Activated naive CD8-positive, alpha-beta T cell treated with anti-CD3 and anti-CD28 coated beads, Interleukin-2, amount 50 U/mL, for 16 hours (primary cell): Measurements from ENCODE around the gene PRSS53.

Source experiments
- DNase-seq: peaks from one replicate; pipeline ENCODE4 v3.0.0-alpha.2; 2020; ENCODE audit warnings: low read depth, low spot score

PRSS53 gene

DNA sequence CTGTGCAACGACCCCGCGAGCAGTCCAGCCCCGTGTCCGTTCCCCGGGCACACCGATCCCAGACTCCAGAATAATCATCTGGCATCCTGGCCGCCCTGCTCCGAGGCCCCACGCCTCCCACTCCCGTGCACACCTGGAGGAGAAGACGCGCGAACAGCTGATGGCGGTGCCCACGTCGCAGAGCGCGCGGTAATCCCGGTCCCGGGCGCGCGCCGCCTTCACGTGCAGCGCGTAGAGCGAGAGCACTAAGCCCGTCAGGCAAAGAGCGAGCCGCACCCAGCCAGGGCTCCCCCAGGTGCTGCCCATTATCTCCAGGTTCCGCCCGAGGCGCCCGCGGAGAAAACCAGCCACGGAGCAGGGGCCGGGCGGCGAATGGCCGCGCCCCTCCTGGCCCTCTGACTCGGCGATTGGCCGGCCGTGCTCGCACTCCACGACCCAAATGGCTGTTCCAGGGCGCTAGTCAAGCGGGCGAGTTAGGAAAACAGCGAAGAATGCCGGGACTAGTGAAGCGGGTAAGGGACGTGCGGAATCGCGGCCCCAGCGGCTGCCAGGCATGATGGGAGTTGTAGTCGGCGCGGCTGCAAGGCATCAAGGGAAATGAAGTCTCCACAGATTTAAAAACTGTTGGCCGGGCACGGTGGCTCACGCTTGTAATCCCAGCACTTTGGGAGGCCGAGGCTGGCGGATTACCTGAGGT lies 5.8 kb upstream of the PRSS53 start, which contains the start of gene VKORC1:
Gene VKORC1 (minus strand): TSS at position 374 of the 697 bp plus-strand sequence. CDS start 68 bp downstream, at position 306.
- DNase-seq: peak; percentile 59

DNA sequence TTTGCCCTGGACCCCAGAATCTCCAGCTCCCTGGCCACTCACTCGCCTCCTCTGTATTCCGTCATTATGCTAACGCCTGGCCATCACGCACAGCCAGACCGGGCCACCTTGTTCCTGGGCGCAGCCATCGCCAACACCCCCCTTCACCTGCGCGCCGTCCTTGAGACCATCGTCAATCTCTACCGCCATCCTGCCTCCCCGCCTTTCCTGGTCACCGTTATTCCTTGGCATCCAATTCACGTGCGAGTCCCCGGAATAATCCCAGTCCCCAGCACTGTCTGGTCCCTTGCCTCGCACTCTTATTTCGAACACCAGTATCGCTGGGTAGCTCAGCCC lies 5.3 kb upstream of the PRSS53 start:
- DNase-seq: no peak

DNA sequence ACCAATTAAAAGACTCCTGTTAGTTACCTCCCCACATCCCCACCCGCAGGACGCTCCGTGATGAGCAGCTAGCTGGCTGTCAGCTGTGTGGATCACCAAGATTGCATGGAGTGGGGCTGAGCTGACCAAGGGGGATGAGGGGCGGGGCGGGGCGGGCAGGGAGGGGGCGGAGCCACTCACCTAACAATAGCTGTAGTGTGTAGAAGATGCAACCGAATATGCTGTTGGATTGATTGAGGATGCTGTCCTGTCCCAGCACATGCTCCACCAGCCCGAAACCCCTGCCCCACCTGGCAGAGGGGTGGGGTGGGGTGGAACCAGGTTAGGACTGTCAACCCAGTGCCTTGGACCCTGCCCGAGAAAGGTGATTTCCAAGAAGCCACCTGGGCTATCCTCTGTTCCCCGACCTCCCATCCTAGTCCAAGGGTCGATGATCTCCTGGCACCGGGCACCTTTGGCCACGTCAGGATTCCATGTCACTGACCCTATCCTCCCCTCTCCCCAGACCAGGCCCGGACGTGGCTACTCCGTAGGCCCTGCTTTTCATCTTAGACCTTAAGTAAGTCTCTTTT lies 4.5 kb upstream of the PRSS53 start:
- DNase-seq: no peak

DNA sequence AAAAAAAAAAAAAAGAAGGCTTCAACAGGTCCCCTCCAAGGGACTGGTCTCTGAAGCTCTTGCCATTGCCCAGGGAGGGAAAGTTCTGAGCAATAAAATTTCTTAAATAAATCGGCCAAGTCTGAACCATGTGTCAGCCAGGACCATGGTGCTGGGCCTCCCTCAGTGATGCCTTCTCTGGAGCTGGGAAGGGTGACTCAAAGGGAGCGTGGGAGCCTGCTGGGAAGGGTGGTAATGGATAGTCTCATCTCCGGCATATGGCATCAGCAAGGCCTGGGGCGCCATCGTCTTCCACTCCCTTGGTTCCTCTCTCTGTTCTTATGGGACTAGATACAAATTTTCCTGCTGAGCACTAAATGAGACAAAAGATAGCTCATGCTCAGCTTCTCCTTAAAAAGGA lies 3.6 kb upstream of the PRSS53 start:
- no peak for DNase-seq

DNA sequence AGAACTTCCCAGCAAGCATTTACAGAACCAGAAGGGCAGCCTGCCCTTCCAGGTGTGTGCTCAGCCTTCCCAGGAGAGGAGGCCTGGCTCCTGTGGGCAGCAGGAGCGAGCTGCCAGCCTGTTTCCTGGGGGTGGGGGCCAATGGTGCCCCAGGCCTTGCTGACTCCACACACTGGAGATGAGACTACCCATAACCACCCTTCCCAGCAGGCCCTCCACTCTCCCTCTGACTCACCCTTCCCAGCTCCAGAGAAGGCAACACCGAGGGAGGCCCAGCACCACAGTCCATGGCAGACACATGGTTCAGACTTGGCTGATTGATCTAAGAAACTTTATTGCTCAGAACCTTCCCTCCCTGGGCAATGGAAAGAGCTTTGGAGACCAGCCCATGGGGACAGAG lies 1.8 kb upstream of the PRSS53 start:
- DNase-seq: no peak

DNA sequence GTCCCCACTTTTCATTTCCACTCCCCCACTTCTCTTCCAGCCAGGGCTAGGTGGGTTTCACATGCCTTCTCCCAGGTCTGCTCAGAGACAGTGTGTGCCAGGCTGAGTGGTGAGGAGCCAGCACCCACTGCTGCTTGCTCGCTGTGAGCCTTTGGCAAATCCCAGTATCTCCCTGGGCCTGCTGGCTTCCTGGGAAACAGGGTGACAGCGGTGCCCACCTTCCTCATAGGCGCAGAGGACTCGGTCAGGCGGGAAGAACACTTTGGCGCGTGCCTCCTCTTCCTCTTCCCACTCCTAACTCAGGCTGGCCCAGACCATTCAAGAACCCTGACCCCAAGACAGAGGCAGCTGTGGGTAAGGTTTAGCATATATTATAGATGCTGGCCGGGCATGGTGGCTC lies 456 bp upstream of the PRSS53 start:
- DNase-seq: no peak

DNA sequence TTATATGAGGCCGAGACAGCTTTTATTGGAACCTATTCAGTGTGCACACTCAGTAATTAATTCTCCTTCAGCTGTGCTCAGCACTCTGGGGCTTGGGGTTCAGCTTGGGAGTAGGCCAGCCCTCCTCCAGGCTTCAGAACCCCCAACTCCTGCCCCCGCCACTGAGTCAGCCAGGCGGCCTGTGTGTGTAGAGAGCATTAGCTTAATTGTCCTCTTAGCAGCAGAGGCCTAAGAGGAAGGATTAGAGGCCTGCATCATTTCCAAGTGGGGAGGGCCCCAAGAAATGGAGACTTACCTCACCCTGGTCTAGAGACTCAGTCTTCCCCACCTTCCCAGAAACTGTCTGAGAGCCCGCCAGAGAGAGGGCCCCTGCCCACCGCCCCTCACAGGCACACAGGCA lies 772 bp downstream of the PRSS53 start:
- DNase-seq: no peak

DNA sequence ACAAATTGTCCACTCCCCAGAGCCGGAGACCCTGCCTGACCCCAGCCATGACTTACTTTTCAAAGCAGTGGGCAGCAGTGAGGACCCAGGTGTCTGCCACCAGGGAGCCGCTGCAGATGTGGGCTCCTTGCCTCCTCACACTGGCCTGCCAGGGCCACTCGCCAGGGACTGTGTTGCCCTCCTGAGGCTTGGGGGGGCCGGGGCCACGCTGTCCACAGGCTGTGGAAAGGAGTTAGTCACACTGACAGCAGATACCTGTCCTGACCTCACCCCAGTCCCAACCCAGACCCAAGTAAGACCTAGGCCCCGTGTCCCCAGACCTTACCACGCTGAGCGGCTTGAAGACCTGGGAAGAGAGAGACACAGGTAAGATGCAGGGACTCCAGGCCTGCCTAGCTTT lies 1.3 kb downstream of the PRSS53 start:
- no peak for DNase-seq

DNA sequence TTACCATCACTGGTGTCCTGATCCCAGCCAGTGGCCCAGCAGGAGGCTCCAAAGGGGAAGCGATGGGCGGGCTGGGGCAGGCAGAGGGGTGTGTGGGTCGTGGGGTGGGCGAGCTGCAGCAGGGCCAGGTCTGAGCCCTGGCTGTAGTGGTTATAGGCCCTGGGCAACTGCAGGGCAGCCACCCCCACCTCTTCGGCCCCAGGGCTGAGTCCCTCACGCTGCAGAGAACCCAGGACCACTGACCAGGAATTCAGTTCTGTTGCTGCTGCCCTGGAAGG lies 2.2 kb downstream of the PRSS53 start:
- no peak for DNase-seq

DNA sequence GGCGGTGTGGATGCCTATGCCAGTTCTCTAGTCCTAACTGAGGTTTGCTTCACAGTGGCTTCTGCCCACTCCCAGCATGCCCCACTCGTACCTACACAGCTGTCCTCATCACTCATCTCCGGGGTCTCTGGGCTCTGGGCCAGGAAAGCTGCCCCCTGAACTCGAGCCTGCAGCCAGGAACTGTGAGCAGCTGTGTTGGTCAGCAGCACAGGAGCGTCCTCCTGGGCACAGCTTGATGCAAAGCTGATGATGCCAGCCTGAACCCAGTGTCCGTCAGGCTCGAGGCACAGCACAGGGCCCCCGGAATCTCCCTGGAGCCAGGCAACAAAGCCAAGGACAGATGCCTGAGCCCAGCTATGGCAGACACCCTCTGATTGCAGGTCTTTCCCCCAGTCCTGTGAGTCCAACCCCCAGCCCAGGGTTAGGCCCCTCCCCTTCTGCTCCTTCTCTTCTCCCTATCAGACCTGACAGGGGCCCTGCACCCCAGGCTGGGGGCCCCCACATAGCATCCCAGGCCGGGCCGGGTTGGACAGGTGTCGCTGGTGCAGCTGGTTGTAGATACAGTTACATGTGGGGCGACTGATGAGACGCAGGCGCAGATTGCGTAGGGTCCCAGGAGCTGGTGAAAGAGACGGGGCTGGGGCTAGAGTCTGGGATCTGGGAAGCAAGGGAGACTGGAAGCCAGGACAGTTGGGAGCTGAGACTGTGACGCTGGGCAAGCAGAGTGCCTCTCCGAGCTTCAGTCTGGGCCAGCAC lies 2.7 kb downstream of the PRSS53 start:
- no peak for DNase-seq

DNA sequence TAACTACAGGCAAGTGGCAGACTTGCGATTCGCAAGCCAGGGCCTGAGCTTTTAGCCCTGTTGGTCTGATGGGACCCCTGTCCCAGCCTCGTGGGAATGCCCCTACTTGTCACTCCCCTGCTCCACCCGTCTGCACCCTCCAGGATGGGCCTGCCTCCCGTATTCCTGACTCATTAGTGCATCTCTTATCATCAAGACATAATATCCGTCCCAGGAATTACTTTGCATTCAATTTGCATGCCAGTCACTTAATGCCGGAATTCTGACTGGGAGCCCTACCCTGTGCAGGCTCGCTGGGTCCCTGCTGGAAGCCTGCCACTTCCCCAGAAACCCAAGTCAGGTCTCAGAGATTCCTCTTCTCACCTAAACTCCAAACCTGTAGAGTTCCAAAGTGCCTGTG lies 3.3 kb downstream of the PRSS53 start:
- DNase-seq: no peak

DNA sequence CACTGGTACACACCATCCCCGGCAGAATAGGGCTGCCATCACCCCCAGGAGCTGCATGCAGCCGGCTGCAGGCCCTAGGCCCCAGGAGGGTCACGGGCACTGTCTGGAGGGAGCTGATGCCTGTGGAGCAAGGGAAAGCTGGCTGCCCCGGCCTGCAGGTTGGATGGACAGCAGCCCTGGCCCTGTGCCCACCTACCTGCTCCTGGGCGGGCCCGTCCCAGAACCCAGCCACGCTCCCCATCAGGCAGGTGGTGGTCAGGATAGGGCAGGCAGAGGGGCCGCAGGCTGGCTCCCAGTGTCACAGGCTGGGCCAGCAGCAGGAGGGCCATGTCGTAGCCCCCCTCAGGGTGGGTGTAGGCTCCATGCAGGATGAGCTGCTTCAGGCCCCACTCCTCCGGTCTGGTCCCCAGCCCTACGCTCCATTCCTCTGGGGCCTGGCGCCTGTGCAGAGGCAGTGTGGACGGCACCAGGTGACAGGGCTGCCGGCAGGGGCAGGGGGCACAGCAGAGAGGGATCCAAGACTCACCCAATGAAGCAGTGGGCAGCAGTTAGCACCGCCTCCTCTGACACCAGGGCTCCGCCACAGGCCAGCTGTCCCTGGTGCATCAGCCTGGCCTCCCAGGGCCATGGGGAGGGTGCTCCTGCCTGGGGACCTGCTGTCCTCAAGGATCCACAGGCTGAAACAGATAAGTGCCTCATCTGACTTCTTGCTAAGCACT lies 4.0 kb downstream of the PRSS53 start:
- DNase-seq: no peak

DNA sequence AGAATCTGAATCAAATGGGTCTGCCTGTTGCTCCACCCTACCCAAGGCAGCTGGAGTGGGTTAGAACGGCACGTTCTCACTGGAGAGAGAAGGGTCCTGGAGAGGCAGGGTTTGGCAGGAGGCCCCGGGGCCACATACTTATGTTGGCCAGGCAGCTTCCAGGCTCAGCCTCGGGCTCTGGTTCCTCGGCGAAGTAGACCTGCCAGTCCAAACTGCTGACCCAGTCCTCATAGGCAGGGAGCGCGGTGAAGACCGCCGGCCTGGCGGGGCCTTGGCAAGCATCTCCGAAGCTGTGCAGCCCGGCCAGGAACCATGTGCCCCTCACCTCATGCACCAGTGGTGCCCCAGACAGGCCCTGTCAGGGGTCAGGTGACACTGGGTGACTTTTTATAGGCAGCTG lies 4.8 kb downstream of the PRSS53 start:
- DNase-seq: no peak

DNA sequence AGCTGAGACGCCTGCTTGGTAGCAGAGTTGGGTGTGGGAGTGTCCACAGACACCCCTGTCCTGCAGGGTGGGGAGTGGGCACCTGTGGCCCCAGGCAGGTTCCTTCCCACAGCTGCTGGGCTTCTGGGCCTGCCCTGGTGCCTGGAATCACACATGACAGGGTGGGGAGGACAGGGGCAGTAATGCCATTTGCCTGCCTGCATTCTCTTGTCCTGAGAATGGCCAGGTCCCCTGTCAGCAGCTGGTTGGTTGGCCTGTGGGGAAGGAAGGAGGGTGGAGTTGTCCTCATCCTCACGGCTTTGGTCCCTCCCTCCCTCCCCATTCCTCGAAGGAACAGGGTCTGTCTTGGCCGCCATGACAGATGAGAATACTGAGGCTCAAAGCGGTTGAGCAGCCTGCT lies 5.2 kb downstream of the PRSS53 start:
- DNase-seq: no peak

DNA sequence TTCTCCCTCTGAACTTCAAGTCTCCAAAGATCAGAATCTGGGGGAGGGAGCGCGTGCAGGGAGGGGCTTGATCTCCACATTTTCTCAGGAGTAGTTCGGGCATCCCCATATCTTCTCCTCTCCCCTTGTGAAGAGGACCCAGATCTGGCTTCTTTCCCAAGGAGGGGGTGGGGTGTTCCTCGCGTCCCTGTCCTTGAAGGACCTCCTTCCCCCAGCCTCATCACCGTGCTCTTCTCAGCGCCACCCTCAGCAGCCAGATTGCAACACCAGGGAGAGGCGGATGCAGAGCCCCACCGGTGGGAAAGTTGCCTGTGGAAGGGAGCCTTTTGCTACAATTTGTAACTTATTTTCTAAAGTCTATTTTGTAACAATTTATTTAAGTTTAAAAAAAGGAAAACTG lies 5.7 kb downstream of the PRSS53 start:
- DNase-seq: no peak

DNA sequence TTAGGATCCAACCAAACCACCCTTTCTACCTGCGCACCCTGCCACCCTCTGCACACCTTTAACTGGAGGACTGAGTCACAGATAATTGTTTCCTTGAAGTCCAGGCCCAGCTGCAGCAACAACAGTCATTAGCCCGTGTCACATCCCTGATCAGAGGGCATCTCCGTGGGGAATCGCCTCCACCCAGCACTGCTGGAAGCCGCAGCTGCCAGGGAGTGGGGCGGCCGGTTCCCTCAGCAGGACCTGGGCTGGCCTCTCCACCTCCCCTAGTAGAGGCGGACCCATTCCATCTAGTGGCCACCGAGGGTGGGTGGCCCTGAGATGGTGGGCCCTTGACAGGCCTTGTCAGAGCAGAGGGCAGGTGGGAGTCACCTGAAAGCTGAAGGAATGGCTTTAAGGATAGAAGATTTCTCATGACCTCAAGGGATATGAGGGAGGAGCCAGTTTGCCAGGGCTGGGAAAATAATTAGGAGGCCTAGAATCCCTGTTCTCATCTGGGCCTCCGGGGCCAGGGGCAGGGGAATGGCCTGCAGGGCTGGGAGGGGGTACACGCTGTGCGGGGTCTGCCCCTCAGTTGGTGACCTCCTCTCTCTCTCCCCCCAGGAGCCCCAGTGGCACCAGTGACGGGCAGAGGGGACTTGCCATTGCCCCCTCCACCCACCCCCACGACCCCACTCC lies 6.2 kb downstream of the PRSS53 start:
- no peak for DNase-seq

DNA sequence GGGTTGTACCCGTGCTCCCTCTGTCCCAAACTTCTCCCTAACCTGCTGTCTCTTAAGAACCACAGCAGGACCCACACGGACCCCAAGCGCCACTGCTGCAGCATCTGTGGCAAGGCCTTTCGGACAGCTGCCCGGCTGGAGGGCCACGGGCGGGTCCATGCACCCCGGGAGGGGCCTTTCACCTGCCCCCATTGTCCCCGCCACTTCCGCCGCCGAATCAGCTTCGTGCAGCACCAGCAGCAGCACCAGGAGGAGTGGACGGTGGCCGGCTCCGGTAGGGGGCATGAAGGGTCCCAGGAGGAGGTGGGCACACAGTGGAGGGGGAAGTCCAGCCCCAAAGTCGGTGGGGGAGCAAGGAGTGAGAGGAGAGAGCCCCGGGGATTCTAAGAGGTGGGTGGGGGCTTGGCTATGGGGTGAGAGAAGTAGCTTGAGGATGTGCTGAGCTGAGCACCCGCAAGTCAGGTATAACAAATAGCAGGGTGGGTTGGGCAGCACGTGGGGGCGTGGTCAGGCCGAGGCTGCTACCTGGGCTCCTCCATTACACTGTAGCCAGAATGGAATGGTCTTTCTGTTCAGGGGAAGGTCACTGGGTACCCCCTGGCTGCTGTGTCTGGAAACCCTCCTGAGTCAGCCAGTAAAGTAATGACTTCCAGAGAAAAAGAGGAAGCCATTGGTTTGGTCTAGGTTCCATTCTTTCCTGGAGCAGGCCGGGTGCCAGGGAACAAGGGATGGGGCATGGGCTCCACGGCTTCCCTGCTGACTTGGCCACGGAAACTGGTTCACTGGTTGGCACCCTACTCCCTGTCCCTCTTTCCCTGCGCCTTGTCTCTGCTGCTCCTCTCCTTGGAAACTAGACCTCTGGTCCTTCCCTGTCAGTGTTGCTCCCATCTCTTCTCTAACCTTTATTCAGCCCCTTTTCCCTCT lies 7.1 kb downstream of the PRSS53 start:
- no peak for DNase-seq

DNA sequence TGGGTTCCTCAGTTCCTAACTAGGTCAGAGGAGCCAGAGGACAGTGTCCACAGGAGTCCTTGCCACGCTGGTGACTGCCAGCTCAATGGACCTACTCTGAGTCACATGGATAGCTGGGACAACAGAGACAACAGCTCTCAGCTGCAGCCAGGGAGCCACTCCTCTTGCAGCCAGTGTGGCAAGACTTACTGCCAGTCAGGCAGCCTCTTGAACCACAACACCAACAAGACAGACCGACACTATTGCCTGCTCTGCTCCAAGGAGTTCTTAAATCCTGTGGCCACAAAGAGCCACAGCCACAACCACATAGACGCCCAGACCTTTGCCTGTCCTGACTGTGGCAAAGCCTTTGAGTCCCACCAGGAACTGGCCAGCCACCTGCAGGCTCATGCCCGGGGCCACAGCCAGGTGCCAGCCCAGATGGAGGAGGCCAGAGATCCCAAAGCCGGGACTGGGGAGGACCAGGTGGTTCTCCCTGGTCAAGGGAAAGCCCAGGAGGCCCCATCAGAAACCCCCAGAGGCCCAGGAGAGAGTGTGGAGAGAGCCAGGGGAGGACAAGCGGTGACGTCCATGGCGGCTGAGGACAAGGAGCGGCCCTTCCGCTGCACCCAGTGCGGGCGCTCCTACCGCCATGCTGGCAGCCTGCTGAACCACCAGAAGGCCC lies 7.9 kb downstream of the PRSS53 start:
- DNase-seq: no peak

DNA sequence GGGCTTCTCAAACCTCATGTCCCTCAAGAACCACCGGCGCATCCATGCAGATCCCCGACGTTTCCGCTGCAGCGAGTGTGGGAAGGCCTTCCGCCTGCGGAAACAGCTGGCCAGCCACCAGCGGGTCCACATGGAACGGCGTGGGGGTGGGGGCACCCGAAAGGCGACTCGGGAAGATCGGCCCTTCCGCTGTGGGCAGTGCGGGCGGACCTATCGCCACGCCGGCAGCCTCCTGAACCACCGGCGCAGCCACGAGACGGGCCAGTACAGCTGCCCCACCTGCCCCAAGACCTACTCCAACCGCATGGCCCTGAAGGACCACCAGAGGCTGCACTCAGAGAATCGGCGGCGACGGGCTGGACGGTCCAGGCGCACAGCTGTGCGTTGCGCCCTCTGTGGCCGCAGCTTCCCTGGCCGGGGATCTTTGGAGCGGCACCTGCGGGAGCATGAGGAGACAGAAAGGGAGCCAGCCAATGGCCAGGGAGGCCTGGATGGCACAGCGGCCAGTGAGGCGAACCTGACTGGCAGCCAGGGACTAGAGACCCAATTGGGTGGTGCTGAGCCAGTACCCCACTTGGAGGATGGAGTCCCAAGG lies 8.6 kb downstream of the PRSS53 start:
- no peak for DNase-seq

DNA sequence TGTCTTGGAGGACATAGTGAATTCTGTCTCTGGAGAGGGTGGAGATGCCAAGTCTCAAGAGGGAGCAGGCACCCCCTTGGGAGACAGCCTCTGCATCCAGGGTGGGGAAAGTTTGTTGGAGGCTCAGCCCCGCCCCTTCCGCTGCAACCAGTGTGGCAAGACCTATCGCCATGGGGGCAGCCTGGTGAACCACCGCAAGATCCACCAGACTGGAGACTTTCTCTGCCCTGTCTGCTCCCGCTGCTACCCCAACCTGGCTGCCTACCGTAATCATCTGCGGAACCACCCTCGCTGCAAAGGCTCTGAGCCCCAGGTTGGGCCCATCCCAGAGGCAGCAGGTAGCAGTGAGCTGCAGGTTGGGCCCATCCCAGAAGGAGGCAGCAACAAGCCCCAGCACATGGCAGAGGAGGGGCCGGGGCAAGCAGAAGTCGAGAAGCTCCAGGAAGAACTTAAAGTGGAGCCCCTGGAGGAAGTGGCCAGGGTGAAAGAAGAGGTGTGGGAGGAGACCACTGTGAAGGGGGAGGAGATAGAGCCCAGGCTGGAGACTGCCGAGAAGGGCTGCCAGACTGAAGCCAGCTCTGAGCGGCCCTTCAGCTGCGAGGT lies 9.3 kb downstream of the PRSS53 start:
- DNase-seq: no peak
